Measurements from ENCODE around the gene CD79B. TPM values are rescaled to one million over a fixed set of nuclear protein-coding genes. Genes with fewer than 3 reads are reported as not detected.

Gene CD79B
- total and polyA plus RNA-seq, 9 of the 15 experiments (the other 6 are each of a cell fraction or from before 2014, with no cell fraction given), result 0.15 to 0.62 (median 0.44) TPM; not detected in 2

DNA sequence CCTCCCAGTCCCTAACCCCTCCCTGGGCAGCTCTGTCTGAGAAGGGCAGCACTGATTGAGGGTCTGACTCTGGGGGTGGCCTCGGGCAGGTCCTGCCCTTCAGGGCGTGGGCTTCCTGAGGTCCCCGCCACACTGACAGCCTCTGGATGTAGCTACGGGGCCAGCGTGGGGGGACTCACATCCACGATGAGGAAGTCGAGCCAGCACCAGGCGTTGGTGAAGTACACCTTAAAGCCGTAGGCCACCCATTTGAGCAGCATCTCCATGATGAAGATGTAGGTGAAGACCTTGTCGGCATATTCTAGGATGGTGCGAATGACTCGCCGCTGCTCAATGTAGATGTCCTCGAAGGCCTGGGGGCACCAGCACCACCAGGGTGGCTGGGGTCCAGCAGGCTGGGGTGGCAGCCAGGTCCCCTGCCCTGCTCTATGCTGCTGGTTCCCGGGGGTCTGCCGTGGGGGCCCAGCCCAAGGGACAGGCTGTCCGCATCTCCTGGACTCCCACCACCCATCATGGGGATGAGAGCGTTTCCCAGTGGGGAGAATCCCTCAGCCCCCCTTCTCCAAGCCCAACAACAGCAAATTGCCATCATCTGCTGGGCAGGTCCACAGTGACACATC lies 15.7 kb upstream of the CD79B start:
- intact Hi-C loops (cut with micrococcal nuclease), result loop anchor here (2.0 to 10.0 kb wide), 3 partner anchors 29 to 77 kb away; partner anchors contain the start of genes GH1 and ICAM2
- no peaks in the 10 kb centered on the region for H3K9me1 ChIP-seq (ENCODE audit: control insufficient read depth, insufficient read depth, low read length)
- no peak overlapping the region for H3K4me2 ChIP-seq (ENCODE audit: insufficient read depth, low read length)
- no peak overlapping the region for H3K9ac ChIP-seq (ENCODE audit: insufficient read depth in 1 of 2, low read depth in 2 of 2, low read length in 2 of 2)
- BruUV-seq (replicated peaks), result no TSS peak
- H3K4me3 ChIP-seq, result no peak overlapping the region
- H3K9me3 ChIP-seq (replicated peaks; ENCODE audit: control insufficient read depth, insufficient read depth, low read depth, low read length), result no peaks in the 10 kb centered on the region
- H4K20me1 ChIP-seq (replicated peaks; ENCODE audit: control insufficient read depth, insufficient read depth, low read length), result peaks cover 8% of the 10 kb centered on the region; the same call in 1 of the 2 replicates
- H3K27me3 ChIP-seq (ENCODE audit: control insufficient read depth in 2 of 2, insufficient read depth in 2 of 2, low read length in 2 of 2), result peaks cover 20 to 69% of the 10 kb centered on the region in 2 experiments; a peak in 4 of 5 replicates
- H3K27ac ChIP-seq (ENCODE audit: extremely low read depth, low read depth, low read length), result no peak overlapping the region
- no peak overlapping the region for H2AFZ ChIP-seq (ENCODE audit: low read depth, low read length)
- H3K36me3 ChIP-seq (ENCODE audit: control insufficient read depth, insufficient read depth, low read length), result no peaks in the 10 kb centered on the region
- FAIRE-seq, result no peak
- WGBS (ENCODE audit: insufficient coverage, low coverage, missing lambda C conversion rate), result 13% methylated on average over 16 of the region's 18 CpGs
- ChIA-PET CTCF (ENCODE audit: low intra/inter-chr PET ratio) (interaction anchor here (0.6 kb wide), 1 partner anchor 334 kb away, joined by 3 read pairs; no protein-coding TSS in a partner anchor), POLR2A (interaction anchor here (2.2 kb wide), 1 partner anchor 9 kb away, joined by 6 read pairs; no protein-coding TSS in a partner anchor)
- ATAC-seq, result no peak
- no peaks in the 10 kb centered on the region for H3K79me2 ChIP-seq (ENCODE audit: control insufficient read depth, insufficient read depth, low read length)
- no peak for DNase-seq (ENCODE audit: extremely low read depth in 1 of 4, low spot score in 3 of 4)
- peaks cover 3 to 28% of the 10 kb centered on the region in 2 experiments; a peak in 3 of 5 replicates for H3K4me1 ChIP-seq (replicated peaks in 1 of 2; ENCODE audit: control insufficient read depth in 2 of 2, insufficient read depth in 2 of 2, low read length in 2 of 2)
- TF ChIP-seq FOXJ2 (tag; IDR thresholded peaks at IDR 0.05) (no peak), POLR2H (tag; IDR thresholded peaks at IDR 0.05; ENCODE audit: low read depth) (no peak), ZNF512 (tag; IDR thresholded peaks at IDR 0.05) (no peak), PYGO2 (tag; IDR thresholded peaks at IDR 0.05) (no peak), ZFP91 (CRISPR knock-in tag; IDR thresholded peaks at IDR 0.05) (0 out of 2 replicates have a peak, but pooled peaks have one; percentile 45), FOXK2 (conservative IDR thresholded peaks at IDR 0.05 in 1 of 2, IDR thresholded peaks at IDR 0.05 in 1 of 2; ENCODE audit: low read depth in 2 of 2) (no peak)
- in situ Hi-C loops (cut with MboI), result no loop called here
